NCI-H2196 treated with DMSO at 0.1 percent for 48 hours (cell line): ENCODE measurements around the gene NR1D2.
"Not testable (repeated sequence)": the region's sequence is repeated elsewhere in the genome, so short reads cannot be mapped to it uniquely, and the experiment has no call there.

Experiments used
- DNase-seq: peaks from one replicate; lab custom pipeline; 2025; ENCODE audit not compliant: unreplicated experiment; lab: John Stamatoyannopoulos, UW

Gene NR1D2

DNA sequence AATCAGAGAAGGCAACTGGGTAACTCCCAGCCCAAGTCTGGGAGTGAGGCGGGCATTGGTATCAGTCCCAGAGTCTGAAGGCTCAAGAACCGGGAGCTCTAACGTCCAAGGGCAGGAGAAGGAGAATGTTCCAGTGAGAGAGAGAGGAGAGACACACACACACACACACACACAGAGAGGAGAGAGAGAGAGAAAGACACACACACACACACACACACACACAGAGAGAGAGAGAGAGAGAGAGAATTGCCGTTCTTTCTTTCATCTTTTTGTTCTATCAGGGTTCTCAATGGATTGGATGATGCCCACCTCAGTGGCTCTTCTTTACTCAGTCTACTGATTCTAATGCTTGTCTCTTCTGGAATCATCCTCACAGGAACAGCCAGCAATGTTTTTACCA, 57.0 kb downstream of the NR1D2 start:
- DNase-seq = no peak

DNA sequence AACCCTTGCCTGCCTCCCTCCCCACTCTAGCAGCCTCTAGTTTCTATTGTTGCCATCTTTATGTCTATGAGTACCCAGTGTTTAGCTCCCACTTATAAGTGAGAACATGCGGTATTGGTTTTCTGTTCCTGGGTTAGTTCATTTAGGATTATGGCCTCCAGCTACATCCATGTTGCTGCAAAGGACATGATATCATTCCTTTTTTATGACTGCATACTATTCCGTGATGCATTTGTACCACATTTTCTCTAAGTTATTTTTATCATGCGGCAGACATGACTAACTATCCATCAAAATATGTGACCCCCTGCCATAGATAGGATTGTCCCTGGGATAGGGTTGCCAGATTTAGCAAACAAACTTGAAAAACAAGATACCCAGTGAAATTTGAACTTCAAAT, 58.4 kb downstream of the NR1D2 start:
- no peak for DNase-seq

DNA sequence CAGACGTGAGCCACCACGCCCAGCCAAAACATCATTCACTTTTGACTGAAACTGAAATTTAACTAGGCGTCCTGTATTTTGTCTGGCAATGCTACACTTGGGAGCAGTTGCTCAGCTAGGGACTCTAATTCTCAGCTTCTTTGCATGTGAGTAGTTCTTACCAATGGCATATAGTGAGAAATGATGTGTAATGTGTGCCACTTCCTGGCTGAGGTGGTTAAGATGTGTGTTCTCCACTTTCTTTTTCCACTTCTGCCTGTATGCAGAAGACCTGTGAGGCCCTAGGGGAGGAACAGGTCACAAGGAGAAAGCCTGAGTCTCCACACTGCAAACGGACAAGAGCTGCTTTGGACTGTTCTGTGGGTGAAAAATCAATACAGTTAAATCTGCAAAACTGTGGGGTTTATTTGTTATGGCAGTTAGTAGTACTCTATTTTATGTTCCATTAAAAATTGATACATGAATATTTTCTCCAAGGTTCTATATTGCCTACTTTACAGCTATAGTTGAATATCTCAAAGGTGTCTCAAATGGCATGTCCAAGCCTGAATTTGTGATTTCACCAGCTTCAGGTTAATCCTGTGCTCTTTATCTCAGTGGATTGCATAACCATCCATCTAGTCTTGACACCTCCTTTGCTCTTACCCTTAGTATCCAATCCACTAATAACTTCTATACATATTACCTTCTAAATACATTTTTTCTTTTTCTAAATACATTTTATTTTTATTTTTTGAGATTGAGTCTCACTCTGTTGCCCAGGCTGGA, 59.3 kb downstream of the NR1D2 start:
- no peak for DNase-seq

DNA sequence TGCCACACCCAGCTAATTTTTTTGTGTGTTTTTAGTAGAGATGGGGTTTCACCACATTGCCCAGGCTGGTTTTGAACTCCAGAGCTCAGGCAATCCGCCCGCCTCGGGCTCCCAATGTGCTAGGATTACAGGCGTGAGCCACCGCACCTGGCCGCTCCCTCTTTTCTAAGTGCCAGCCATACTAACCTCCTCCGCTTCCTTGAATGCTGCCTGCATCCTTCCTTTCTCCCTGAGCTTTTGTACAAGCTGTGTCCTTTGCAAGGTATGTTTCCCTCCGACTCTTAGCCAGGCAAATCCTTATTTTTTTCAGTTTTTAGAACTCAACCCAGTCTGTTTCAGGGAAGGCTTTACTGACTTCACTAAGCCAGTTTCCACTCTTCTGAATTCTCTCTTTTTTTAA, 60.6 kb downstream of the NR1D2 start:
- no peak for DNase-seq

DNA sequence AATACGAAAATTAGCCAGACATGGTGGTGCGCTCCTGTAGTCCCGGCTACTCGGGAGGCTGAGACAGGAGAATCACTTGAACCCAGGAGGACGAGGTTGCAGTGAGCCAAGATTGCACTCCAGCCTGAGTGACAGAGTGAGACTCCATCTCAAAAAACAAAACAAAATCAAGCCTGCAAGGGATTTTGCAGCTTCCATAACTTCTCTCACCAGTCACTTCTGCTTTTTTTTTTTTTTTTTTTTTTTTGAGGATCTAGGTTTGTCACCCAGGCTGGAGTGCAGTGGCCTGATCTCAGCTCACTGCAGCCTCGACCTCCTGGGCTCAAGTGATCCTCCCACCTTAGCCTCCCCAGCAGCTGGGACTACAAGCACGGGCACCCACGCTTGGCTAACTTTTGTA, 65.7 kb downstream of the NR1D2 start:
- DNase-seq = not testable (repeated sequence)

GRCh38 chr3:24012589-24013269, 67.6 kb downstream of the NR1D2 start:
- no peak for DNase-seq

DNA sequence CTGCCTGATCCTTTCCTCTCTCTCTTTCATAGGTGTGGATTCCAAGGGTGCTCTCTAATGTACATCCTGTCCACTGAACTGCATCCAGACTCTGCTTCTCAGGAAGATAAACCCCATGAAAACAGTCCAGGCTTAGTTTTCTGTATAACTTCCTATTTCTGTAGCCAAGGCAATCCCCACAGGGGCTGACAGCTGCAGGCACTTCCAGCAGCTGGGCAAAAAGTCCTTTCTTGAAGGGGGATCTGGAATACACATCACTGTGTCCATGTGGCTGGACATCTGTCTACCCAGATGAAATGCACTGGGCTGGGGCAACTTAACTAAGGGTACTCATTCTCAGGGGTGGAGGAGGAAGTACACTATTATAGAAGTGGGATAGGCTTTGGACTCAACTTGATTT, 72.2 kb downstream of the NR1D2 start:
- DNase-seq = no peak

DNA sequence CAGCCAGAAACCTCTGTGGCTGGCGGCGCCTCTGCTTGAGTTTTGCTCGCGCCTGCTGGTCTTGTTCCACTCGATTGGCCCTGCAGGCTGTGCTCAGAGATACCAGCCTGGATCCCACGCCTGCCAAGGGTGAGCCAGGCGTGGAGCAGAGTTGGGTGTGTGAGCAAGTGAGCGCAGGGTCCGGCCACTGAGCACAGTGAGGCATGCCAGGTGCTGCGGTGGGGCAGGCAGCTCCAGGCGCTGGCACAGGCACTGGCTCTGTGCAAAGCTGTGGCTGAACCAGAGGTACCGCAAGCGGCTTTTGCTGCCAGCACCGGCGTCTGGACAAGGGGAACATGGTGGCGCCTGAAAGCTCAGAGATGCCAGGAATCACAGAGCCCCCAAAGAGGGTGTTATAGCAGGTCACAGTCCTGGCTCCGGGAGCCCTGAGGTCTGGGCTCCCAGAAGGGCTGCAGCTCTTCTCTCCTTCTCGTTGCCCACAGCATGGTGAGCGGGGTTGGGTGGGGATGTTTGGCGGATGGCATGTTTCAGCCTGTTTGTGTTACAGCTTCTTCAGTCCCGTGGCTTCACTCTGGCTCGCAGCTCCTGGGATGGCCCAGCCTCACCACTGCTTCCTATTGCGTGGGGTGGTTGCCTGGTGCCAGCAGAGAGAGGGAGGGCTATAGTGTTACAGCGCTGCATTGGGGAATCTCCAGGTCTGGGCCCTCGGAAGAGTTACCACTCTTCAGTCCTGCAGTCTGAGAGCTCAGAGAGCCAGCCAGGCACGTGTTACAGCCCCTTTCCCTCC, 73.9 kb downstream of the NR1D2 start:
- DNase-seq = no peak

DNA sequence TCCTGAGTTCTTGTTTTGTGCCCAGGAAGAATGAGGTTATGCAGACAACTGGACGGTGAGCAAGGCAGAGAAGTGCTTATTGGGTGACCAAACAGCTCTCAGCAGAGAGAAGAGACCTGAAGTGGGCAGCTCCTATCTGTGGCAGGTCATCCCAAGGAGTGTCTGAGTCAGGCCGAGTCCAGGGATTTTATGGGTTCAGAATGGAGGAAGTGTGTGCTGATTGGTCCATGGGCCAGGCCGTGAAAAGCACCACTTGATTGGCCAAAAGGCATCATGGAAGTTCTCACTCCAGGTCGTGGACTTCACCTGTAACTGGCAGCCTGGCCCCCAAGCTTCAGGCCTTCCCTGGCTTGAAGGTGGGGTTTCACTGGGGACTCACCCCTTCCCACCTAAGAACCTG, 74.5 kb downstream of the NR1D2 start:
- no peak for DNase-seq

DNA sequence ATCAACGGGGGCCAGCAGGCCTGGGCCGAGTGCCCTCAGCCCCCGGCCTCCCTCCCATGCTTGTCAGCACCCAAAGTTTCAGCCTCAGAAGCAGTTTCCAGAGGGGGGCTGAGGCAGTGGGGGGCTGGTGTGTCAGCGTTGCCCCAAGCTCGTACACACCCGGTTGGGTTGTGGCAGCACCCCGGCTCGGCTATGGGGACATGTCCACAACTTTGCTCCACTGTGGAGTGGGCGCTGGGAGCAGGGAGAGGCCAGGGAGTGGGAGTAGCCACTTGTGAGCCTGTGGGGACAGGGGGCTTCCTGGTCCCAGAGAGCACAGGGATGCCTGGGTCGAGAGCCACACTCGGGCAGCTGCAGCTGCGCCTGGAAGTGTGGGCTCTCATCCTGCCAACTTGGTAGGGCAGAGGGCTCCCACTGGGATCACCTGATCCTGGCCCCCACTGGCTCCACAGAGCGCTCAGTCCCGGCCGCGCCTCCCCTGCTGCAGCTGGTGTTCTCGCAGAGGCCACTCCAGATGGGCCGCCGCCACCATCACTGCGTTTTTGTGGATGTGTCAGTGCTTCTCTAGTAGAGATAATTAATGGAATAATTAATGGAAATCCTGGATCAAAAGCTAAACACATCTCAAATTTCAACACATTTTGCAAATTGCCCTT, 75.1 kb downstream of the NR1D2 start:
- DNase-seq = no peak

- DNase-seq = no peak
Observed at GRCh38 chr3:24023197-24023596, 78.1 kb downstream of the NR1D2 start.

DNA sequence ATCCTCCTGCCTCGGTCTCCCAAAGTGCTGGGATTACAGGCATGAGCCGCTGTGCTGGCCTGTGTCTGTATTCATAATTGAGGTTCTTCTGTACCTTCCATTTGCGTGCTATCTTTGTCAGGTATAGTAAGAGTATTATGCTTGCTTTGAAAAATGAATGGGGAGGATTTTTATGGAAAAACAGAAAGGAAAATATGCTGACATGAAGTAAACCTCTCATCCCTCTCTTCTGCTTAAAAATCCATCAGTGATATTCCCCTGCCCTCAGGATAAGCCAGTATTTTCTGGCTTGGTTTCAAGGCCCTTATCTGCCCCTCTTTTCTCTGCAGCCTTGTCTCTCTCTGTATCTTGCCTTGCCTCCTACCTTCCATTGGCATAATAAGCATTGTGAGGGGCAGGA, 80.7 kb downstream of the NR1D2 start:
- no peak for DNase-seq

DNA sequence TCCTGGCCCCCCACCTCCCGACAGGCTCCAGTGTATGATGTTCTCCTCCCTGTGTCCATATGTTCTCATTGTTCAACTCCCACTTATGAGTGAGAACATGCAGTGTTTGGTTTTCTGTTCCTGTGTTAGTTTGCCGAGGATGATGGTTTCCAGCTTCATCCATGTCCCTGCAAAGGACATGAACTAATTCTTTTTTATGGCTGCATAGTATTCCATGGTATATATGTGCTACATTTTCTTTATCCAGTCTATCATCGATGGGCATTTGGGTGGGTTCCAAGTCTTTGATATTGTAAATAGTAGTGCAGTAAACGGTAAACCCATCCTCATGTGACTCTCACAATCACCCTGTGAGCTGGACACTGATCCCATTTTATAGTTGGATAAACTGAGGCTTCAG, 81.6 kb downstream of the NR1D2 start:
- DNase-seq = not testable (repeated sequence)

DNA sequence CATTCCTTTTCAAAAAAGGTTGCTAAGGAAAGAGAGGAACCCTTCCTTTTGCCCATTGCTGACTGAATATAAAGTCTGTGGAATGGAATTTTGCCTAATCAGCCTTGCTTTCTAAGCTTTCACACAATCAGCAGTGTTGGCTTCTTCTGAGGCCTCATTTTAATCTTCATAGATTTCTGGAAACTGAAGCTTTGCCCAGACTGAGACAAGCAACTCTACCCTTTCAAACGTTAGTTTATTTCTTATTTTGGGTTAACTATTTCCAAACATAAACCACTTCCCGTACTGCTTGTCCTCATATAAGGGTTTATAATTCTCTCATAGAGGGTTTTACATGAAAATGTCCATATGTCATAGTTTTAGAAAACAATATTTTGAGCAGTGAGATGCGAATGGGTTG, 82.9 kb downstream of the NR1D2 start:
- DNase-seq = no peak
